ENCODE measurements around the gene PFKM. TPM values are rescaled to one million over a fixed set of nuclear protein-coding genes. Genes with fewer than 3 reads are reported as not detected.

The PFKM gene
- total and polyA plus RNA-seq, 9 of the 15 experiments (the other 6 are each of a cell fraction or from before 2014, with no cell fraction given) = 16.5 to 39.9 (median 31.7) TPM

DNA sequence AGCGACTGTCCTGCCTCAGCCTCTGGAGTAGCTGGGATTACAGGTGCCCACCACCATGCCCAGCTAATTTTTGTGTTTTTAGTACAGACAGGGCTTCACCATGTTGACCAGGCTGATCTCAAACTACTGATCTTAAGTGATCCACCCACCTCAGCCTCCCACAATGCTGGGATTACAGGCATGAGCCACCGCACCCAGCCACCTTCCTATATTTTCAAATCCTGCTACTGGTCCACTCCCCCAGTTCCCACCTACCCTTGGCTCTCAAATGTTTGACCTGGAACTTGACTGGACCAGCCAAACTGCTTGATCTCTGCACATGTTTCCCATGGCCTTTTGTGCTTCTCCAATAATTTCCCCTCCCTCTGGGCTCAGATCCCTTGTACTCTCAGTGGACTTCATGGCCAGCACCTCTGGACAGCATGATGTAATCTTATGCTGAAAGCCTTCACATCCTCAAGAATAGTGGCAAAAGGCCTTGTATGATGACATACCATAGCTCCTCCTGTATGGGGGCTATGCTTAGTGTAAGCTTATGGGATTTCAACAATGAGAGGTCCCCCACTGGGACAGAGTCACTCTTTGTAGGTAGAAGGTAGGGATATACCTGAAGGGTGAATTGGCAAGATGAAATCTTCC lies 61.8 kb downstream of the PFKM start (continued):
- TF ChIP-seq, protein P1, sequence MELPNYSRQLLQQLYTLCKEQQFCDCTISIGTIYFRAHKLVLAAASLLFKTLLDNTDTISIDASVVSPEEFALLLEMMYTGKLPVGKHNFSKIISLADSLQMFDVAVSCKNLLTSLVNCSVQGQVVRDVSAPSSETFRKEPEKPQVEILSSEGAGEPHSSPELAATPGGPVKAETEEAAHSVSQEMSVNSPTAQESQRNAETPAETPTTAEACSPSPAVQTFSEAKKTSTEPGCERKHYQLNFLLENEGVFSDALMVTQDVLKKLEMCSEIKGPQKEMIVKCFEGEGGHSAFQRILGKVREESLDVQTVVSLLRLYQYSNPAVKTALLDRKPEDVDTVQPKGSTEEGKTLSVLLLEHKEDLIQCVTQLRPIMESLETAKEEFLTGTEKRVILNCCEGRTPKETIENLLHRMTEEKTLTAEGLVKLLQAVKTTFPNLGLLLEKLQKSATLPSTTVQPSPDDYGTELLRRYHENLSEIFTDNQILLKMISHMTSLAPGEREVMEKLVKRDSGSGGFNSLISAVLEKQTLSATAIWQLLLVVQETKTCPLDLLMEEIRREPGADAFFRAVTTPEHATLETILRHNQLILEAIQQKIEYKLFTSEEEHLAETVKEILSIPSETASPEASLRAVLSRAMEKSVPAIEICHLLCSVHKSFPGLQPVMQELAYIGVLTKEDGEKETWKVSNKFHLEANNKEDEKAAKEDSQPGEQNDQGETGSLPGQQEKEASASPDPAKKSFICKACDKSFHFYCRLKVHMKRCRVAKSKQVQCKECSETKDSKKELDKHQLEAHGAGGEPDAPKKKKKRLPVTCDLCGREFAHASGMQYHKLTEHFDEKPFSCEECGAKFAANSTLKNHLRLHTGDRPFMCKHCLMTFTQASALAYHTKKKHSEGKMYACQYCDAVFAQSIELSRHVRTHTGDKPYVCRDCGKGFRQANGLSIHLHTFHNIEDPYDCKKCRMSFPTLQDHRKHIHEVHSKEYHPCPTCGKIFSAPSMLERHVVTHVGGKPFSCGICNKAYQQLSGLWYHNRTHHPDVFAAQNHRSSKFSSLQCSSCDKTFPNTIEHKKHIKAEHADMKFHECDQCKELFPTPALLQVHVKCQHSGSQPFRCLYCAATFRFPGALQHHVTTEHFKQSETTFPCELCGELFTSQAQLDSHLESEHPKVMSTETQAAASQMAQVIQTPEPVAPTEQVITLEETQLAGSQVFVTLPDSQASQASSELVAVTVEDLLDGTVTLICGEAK (IDR thresholded peaks at IDR 0.05) = no peak
- TF ChIP-seq, protein P1 (CRISPR knock-in tag; IDR thresholded peaks at IDR 0.05) = no peak
